Erythroblast (primary cell): ENCODE results near the gene UTRN.

Experiments
- GATA1 ChIP-seq: IDR thresholded peaks from 2 replicates; pipeline ENCODE4 v1.6.1; 2011; ENCODE audit warnings: low read depth, mild to moderate bottlenecking, control low read depth, low read length, moderate library complexity
- POLR2A ChIP-seq: IDR thresholded peaks from 2 replicates; pipeline ENCODE4 v1.6.1; 2011; ENCODE audit warnings: mild to moderate bottlenecking, low read length

- TF ChIP-seq POLR2A (no peak), GATA1 (no peak)
Measured at GRCh38 chr6:144278659-144279314, 6.3 kb upstream of the UTRN start.
